Retina (tissue), 1 donor: Measurements from ENCODE around the gene DSTYK.

ENCODE experiments used
- DNase-seq: peaks from one replicate; pipeline ENCODE4 v3.0.0-alpha.2; 2016

The DSTYK gene

GRCh38 chr1:205121660-205122488, 89.6 kb downstream of the DSTYK start, which contains the start of gene RBBP5:
RBBP5 (minus strand) TSS chr1:205121978; CDS start chr1:205121873, 105 bp downstream.
- DNase-seq: peak; percentile 98

GRCh38 chr1:205118752-205119151, 92.8 kb downstream of the DSTYK start:
- no peak for DNase-seq

- no peak for DNase-seq
Observed at GRCh38 chr1:205111354-205111753, 100.1 kb downstream of the DSTYK start.

GRCh38 chr1:205109711-205110110, 101.8 kb downstream of the DSTYK start:
- no peak for DNase-seq

- no peak for DNase-seq
Observed at GRCh38 chr1:205109269-205109668, 102.2 kb downstream of the DSTYK start.

GRCh38 chr1:205108464-205108863, 103.0 kb downstream of the DSTYK start:
- no peak for DNase-seq

- no peak for DNase-seq
Observed at GRCh38 chr1:205107327-205107726, 104.2 kb downstream of the DSTYK start.

GRCh38 chr1:205102404-205102803, 109.1 kb downstream of the DSTYK start:
- DNase-seq: no peak

- no peak for DNase-seq
Observed at GRCh38 chr1:205098242-205098641, 113.3 kb downstream of the DSTYK start.

GRCh38 chr1:205095422-205095821, 116.1 kb downstream of the DSTYK start:
- no peak for DNase-seq
